ENCODE results near the gene RNF220.

RNF220 gene

GRCh38 chr1:44544960-44545359 is 139.9 kb downstream of the RNF220 start:
- H3K36me3 ChIP-seq (ENCODE audit: insufficient read depth, low read length), result no peaks in the 10 kb centered on the region
- no peaks in the 10 kb centered on the region for H3K9me3 ChIP-seq (ENCODE audit: low read length)
- no peaks in the 10 kb centered on the region; the same call in 1 of the 2 replicates for H3K27me3 ChIP-seq (ENCODE audit: insufficient read depth, low read length)

GRCh38 chr1:44545961-44546360 is 140.9 kb downstream of the RNF220 start:
- Histone ChIP-seq H3K79me2 (ENCODE audit: insufficient read depth, low read length) (no peaks in the 10 kb centered on the region), H3K36me3 (ENCODE audit: insufficient read depth, low read length) (no peaks in the 10 kb centered on the region), H3K27me3 (ENCODE audit: insufficient read depth, low read length) (no peaks in the 10 kb centered on the region), H3K4me3 (ENCODE audit: low read depth, low read length, poor library complexity, severe bottlenecking) (no peak overlapping the region), H3K4me2 (ENCODE audit: low read length) (no peak overlapping the region), H3F3A (ENCODE audit: insufficient read depth, low read length) (no peaks in the 10 kb centered on the region), H2AFZ (ENCODE audit: low read length) (no peak overlapping the region), H3K27ac (ENCODE audit: low read depth, low read length, poor library complexity, severe bottlenecking) (no peak overlapping the region), H3K9me3 (ENCODE audit: low read length) (no peaks in the 10 kb centered on the region), H3K4me1 (ENCODE audit: insufficient read depth, low read length, severe bottlenecking) (no peaks in the 10 kb centered on the region), H3K9me2 (ENCODE audit: low read depth, low read length) (no peaks in the 10 kb centered on the region), H4K20me1 (ENCODE audit: insufficient read depth, low read length) (no peaks in the 10 kb centered on the region), H3K9ac (ENCODE audit: low read length) (no peak overlapping the region)
- TF ChIP-seq EZH2 (IDR thresholded peaks at IDR 0.05; ENCODE audit: borderline replicate concordance, low read length) (no peak), CTCF (IDR thresholded peaks at IDR 0.05; ENCODE audit: low read length) (no peak)

More at GRCh38 chr1:44544960-44545359, 139.9 kb downstream of the RNF220 start:
- no peak overlapping the region for H3K4me3 ChIP-seq (ENCODE audit: low read depth, low read length, poor library complexity, severe bottlenecking)
- H3K9me2 ChIP-seq (ENCODE audit: low read depth, low read length), result no peaks in the 10 kb centered on the region
- no peak overlapping the region for H2AFZ ChIP-seq (ENCODE audit: low read length)
- no peaks in the 10 kb centered on the region for H3K79me2 ChIP-seq (ENCODE audit: insufficient read depth, low read length)
- no peaks in the 10 kb centered on the region for H3F3A ChIP-seq (ENCODE audit: insufficient read depth, low read length)
- no peak overlapping the region for H3K4me2 ChIP-seq (ENCODE audit: low read length)
- no peaks in the 10 kb centered on the region for H4K20me1 ChIP-seq (ENCODE audit: insufficient read depth, low read length)
- no peak overlapping the region for H3K9ac ChIP-seq (ENCODE audit: low read length)
- no peak for TF ChIP-seq CTCF (IDR thresholded peaks at IDR 0.05; ENCODE audit: low read length)
- no peak for TF ChIP-seq EZH2 (IDR thresholded peaks at IDR 0.05; ENCODE audit: borderline replicate concordance, low read length)
- H3K4me1 ChIP-seq (ENCODE audit: insufficient read depth, low read length, severe bottlenecking), result no peaks in the 10 kb centered on the region
- H3K27ac ChIP-seq (ENCODE audit: low read depth, low read length, poor library complexity, severe bottlenecking), result no peak overlapping the region

- Histone ChIP-seq H3K9me2 (ENCODE audit: low read depth, low read length) (no peaks in the 10 kb centered on the region), H3K9me3 (ENCODE audit: low read length) (no peaks in the 10 kb centered on the region), H3K27me3 (ENCODE audit: insufficient read depth, low read length) (no peaks in the 10 kb centered on the region), H3K27ac (ENCODE audit: low read depth, low read length, poor library complexity, severe bottlenecking) (no peak overlapping the region), H4K20me1 (ENCODE audit: insufficient read depth, low read length) (no peaks in the 10 kb centered on the region), H3K36me3 (ENCODE audit: insufficient read depth, low read length) (no peaks in the 10 kb centered on the region), H3K4me1 (ENCODE audit: insufficient read depth, low read length, severe bottlenecking) (no peaks in the 10 kb centered on the region), H2AFZ (ENCODE audit: low read length) (no peak overlapping the region), H3K4me2 (ENCODE audit: low read length) (no peak overlapping the region), H3K4me3 (ENCODE audit: low read depth, low read length, poor library complexity, severe bottlenecking) (no peak overlapping the region), H3F3A (ENCODE audit: insufficient read depth, low read length) (no peaks in the 10 kb centered on the region), H3K79me2 (ENCODE audit: insufficient read depth, low read length) (no peaks in the 10 kb centered on the region), H3K9ac (ENCODE audit: low read length) (no peak overlapping the region)
- TF ChIP-seq EZH2 (IDR thresholded peaks at IDR 0.05; ENCODE audit: borderline replicate concordance, low read length) (no peak), CTCF (IDR thresholded peaks at IDR 0.05; ENCODE audit: low read length) (peak; percentile 42; the same call in 1 of the 2 replicates)
These were observed 141.5 kb downstream of the RNF220 start for GRCh38 chr1:44546403-44547053.
